Measurements from ENCODE around the gene ZNF184. TPM values are rescaled to one million over a fixed set of nuclear protein-coding genes. Genes with fewer than 3 reads are reported as not detected.
"Not testable (repeated sequence)": the region's sequence is repeated elsewhere in the genome, so short reads cannot be mapped to it uniquely, and the experiment has no call there.

ZNF184 gene
- polyA plus RNA-seq, 1 donor = 8.1 TPM

DNA sequence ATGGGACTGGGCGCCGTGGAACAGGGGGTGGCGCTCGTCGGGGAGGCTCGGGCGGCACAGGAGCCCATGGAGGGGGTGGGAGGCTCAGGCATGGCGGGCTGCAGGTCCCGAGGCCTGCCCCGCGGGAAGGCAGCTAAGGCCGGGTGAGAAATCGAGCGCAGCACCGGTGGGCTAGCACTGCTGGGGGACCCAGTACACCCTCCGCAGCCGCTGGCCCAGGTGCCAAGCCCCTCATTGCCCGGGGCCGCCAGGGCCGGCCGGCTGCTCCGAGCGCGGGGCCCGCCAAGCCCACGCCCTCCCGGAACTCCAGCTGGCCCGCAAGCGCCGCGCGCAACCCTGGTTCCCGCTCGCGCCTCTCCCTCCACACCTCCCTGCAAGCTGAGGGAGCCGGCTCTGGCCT lies 48.1 kb downstream of the ZNF184 start:
- DNase-seq = not testable (repeated sequence)

DNA sequence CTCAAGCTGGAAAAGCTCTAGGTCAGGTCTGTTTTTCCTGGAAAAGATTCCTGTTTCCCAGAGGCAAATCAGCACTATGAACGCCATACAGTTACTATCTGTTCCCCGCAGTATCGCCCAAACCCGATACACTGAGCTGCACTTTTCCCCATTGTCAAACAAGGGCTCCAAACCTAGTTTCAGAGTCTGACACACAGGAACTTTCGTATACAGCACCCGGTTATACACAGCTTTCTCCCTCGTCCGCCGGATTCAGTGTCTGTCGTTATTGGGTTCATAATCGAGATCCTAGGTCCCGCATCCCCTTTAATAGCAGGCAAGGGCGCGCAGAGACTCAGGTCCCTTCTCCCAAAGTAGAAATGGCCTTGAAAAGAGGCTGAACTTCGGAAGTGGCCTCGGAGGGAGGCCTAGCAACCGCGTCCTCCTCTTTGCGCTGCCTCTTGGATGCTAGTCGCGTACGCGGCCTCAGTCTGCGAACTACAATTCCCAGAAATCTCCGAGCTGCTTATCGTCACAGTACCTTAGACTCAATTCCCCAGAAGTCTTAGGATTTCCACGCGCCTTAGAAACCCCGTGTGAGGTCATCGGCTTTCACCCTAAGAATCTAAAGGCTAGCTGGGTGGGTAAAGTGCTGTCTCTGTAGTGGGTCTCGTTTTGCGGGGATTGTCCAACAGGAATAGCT lies 50.1 kb downstream of the ZNF184 start:
- DNase-seq = peak; percentile 29

DNA sequence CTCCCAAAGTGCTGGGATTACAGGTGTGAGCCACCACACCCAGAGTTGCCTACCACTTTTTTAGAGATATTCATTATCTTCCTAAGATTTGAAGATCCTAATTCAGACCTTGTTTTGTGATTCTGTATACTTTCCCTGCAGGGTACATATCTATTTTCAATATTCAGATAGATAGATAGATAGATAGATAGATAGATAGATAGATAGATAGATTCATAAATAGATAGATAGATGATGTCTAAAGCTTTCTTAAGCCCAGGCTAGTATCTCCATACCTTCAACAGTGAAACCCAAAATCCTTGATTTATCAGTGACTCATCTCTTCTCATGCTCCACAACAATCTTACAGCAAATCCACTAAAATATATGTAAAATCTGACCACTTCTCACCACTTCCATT lies 53.5 kb downstream of the ZNF184 start:
- DNase-seq = no peak

- DNase-seq = no peak
These were observed 57.0 kb downstream of the ZNF184 start for GRCh38 chr6:27415898-27416297.

DNA sequence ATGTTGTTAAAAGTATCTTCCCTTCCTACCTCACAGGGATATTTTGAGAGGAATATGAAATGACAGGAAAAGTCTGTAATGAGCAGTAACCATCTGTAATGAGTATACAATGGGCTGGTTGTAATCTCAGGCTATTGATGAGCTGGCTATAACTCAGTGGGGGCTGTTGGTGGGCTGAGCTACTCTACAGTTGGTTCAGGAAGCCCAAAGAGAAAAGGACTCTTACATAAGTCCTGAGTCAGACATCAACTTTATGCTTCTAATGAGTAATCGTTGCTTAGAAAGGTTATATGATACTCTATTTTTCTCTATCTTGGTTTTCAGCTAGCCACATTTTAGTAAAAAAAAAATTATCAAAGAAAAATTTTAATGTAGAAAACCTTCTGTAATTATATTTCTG lies 57.9 kb downstream of the ZNF184 start:
- DNase-seq = no peak

DNA sequence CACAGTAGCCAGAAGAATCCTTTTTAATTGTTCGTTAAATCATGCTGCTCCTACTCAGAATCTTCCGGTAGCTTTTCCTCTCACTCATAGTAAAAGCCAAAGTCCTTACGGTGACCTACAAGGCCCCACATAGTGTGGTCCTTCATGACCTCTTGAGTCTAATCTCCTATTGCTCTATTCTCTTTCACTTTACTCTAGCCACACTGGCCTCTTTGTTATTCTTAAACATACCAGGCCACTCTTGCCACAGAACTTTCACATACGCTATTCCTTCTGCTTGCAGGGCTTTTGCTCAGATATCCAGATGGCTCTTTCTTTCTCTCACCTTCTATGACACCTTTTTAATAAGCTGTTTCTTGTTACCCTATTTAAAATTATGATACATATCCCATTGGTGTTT lies 58.6 kb downstream of the ZNF184 start:
- DNase-seq = no peak

GRCh38 chr6:27407153-27407814 lies 65.6 kb downstream of the ZNF184 start:
- no peak for DNase-seq

GRCh38 chr6:27406085-27406484 lies 66.8 kb downstream of the ZNF184 start:
- no peak for DNase-seq

- DNase-seq = no peak
These were observed 71.8 kb downstream of the ZNF184 start for GRCh38 chr6:27400877-27401642.

Other genes starting within 250 kb of the ZNF184 start
- not detected for gene PRSS16, start 225.4 kb downstream of the ZNF184 start, polyA plus RNA-seq (ENCODE audit: insufficient read length)
- not detected for gene POM121L2, start 160.8 kb downstream of the ZNF184 start, polyA plus RNA-seq (ENCODE audit: insufficient read length)
- gene ZNF391, start 84.3 kb downstream of the ZNF184 start, polyA plus RNA-seq (ENCODE audit: insufficient read length) = 4.3 TPM